Fibroblast of mammary gland (primary cell): ENCODE measurements around the gene MAPK12.
"Not testable (repeated sequence)": the region's sequence is repeated elsewhere in the genome, so short reads cannot be mapped to it uniquely, and the experiment has no call there.

Experiments used
- DNase-seq: peaks from one replicate; pipeline ENCODE4 v3.0.0-alpha.2; 2010; ENCODE audit warnings: low read depth
- H3K4me3 ChIP-seq: 2 replicates; pipeline ENCODE4 v1.5.1; 2011; ENCODE audit warnings: low read depth, mild to moderate bottlenecking, low read length, moderate library complexity; ENCODE audit not compliant: control insufficient read depth
- CTCF ChIP-seq: conservative IDR thresholded peaks from 2 replicates; pipeline ENCODE4 v1.5.1; 2011; ENCODE audit warnings: low read depth, low read length, inconsistent platforms; ENCODE audit not compliant: control insufficient read depth, insufficient read depth

MAPK12 gene

GRCh38 chr22:50277761-50278160 lies 16.3 kb upstream of the MAPK12 start:
- no peak for DNase-seq
- TF ChIP-seq CTCF, result no peak
- H3K4me3 ChIP-seq, result no peak overlapping the region

GRCh38 chr22:50276143-50276542 lies 14.7 kb upstream of the MAPK12 start:
- DNase-seq, result peak; percentile 60
- TF ChIP-seq CTCF, result no peak
- H3K4me3 ChIP-seq, result no peak overlapping the region

GRCh38 chr22:50275181-50276055 lies 13.9 kb upstream of the MAPK12 start:
- no peak overlapping the region for H3K4me3 ChIP-seq
- no peak for TF ChIP-seq CTCF
- DNase-seq, result no peak

- H3K4me3 ChIP-seq, result no peak overlapping the region
- DNase-seq, result no peak
- TF ChIP-seq CTCF, result no peak
Observed at GRCh38 chr22:50274771-50275170, 13.3 kb upstream of the MAPK12 start.

- no peak overlapping the region for H3K4me3 ChIP-seq
- peak; percentile 62 for DNase-seq
- TF ChIP-seq CTCF, result peak; percentile 29
Observed at GRCh38 chr22:50274311-50274710, 12.8 kb upstream of the MAPK12 start.

GRCh38 chr22:50273781-50274180 lies 12.3 kb upstream of the MAPK12 start:
- not testable (repeated sequence) for H3K4me3 ChIP-seq, DNase-seq

GRCh38 chr22:50273352-50273751 lies 11.9 kb upstream of the MAPK12 start:
- not testable (repeated sequence) for H3K4me3 ChIP-seq, DNase-seq

- H3K4me3 ChIP-seq, result no peak overlapping the region
- no peak for TF ChIP-seq CTCF
- DNase-seq, result peak; percentile 17
Observed at GRCh38 chr22:50272044-50272802, 10.7 kb upstream of the MAPK12 start.
